ENCODE results near the gene DCC. TPM values are rescaled to one million over a fixed set of nuclear protein-coding genes. Genes with fewer than 3 reads are reported as not detected.

DCC gene
- total RNA-seq, 1 donor from 2014 or later = 7.5 TPM

DNA sequence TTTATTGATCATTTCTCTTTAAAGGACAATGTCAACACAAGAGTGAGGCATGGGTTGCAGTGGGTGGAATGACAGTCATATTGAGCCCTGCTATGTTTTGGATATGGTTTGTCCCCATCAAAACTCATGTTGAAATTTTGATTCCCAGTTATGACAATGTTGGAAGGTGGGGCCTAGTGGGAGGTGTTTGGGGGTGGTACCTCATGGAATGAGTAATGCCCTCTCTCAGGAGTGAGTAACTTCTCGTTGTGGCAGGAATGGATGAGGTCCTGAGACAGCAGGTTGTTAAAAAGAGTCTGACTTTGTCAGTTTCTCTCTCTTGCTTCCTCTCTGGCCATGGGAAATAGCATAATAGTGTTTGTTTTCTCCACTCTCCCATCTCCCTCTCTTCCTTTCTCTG lies 345.3 kb downstream of the DCC start:
- no peak for DNase-seq (ENCODE audit: low spot score)

DNA sequence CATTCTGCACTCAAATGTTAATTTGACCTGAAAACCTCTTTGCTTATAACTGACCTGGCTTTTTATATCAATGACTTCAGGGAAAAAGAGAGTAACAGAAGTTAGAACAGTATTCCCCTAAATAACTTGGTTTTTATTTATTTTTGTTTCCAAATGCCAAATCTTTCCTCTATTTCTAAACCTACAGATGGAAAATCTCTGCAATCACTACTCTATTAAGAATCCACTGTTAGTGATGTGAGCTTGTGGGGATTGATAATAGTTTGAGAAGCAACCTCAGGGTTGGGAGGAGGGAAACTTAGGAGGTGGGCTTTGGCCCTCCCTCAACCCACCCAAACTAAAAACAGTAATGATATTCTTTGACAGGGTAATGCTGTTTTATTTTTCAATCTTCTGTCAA lies 351.8 kb downstream of the DCC start:
- DNase-seq (ENCODE audit: low spot score) = no peak

- peak; percentile 3 for DNase-seq (ENCODE audit: low spot score)
These were observed 354.8 kb downstream of the DCC start for GRCh38 chr18:52694804-52695203.

- DNase-seq (ENCODE audit: low spot score) = no peak
These were observed 360.1 kb downstream of the DCC start for GRCh38 chr18:52700116-52700515.

DNA sequence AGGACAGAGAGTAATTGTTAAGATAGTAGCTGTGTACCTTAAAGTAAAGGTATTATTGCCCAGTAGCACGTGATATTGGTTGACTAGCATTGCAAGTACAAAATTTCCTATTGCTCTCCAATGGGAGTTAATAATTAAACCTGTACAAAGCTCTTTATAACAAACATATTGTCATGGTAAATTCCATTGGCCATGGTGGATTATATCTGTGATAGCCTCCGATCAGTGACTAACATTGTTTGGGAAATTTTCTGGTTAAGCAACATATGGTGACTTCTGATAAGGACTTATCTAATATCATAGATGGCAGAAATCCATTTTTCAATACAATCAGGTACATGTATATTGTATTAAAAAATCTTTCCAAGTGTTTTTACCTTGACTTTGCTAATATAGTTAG lies 360.8 kb downstream of the DCC start:
- no peak for DNase-seq (ENCODE audit: low spot score)

DNA sequence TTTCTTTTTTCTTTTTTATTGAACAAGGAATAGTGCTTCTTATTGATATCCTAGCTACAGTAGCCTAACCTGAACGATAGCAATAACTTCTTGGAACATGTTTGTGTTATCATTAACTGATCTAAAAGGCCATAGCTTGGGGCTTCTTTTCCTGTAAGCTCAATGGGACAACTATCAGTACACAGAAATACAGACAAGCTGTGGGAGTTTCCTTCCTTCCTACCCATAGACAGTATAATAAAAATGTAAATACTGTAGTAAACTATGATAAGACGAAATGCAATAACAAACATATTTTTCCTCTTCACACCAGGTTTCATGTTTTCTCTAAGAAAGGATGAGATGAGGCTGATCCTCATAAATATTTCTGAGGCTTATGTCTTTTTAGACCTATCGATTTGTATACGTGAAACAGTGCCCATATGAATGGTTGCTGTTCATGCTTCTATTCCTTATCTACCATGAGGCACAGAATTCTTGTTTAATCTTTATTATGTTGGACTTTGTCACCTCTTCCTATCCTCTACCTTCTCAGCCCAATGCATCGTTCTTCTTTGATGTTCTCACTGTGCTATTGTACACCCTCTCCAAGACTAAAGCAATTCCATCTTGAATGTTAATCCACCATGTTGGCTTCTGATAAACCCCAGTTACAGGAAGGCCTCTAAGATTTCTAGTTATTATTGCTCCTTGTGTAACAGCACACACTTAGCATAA lies 361.4 kb downstream of the DCC start:
- DNase-seq (ENCODE audit: low spot score) = no peak

- no peak for DNase-seq (ENCODE audit: low spot score)
These were observed 375.4 kb downstream of the DCC start for GRCh38 chr18:52715421-52715820.

GRCh38 chr18:52715991-52716390 lies 376.0 kb downstream of the DCC start:
- no peak for DNase-seq (ENCODE audit: low spot score)

DNA sequence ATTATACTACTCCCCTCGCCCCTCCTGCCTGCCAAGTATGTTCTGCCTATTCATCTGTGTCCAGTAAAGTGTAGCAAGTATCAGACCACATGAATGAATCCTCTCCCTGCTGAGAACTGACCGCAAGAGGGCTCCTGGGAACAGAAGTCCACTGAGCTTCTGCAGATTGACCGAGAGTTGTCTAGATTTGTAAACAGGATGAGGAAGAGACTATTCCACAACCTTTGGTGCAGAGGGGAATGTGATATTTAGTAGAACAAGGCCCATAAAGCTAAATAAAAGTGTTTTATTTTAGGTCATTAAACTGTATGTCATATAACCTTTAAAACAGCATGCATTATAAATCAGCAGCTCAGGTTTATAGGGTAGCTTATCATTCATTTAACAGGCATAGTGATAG lies 377.0 kb downstream of the DCC start:
- DNase-seq (ENCODE audit: low spot score) = peak; percentile 9

DNA sequence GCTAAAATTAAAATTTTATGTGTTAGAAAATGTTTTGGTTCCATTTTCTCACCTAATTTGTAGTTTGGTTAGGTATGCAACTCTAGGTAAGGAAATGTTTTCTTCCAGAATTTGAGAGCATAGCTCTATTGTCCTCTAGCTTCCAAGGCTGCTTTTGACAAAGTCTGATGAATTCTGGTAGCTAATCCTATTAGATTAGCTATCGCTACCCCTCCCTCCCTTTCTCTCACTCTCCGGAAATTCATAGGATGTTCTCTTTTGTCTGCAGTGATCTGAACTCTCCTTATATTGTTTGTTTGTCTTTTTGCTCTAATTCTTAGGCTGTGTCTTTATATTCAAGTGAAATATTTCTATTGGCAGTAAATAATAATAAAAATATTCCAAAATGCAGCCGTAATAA lies 382.9 kb downstream of the DCC start:
- DNase-seq (ENCODE audit: low spot score) = no peak

- DNase-seq (ENCODE audit: low spot score) = no peak
These were observed 383.6 kb downstream of the DCC start for GRCh38 chr18:52723550-52723970.

- no peak for DNase-seq (ENCODE audit: low spot score)
These were observed 391.1 kb downstream of the DCC start for GRCh38 chr18:52730972-52731619.

GRCh38 chr18:52738946-52739345 lies 398.9 kb downstream of the DCC start:
- no peak for DNase-seq (ENCODE audit: low spot score)

DNA sequence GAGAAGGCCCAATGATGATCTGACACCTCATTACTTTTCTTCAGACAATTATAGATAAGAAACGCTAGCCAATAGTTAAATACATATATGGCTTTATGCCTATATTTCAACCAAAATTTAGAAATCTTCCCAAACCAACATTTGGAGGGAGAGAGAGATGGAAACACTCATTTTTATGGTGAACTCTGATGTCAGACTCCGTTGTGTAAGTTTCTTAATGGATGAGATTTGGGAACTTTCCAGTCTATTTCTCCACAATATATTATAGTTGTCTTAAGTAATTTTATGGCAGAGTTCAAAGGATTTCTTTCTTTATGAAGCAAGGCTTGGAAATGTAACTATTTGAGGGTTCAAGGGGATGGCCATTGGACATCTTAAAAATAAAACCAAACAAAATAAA lies 407.0 kb downstream of the DCC start:
- DNase-seq (ENCODE audit: low spot score) = no peak

DNA sequence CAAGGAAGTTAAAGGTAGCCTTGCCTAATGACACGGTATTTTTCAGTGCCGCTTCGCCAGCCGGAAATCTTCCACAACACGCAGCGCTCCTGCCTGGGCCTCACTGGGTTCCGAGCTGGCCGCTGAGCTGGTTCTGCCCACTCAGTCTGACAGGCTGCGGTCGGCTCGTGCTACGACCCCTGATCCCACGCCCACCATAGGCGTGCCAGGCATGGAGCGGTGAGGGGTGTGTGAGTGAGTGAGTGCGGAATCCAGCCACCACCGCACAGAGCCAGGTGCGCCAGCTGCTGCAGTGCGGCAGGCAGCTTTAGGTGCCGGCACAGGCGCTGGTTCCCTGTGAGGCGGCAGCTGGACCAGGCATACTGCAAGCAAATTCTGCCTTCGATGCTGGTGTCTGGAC lies 407.9 kb downstream of the DCC start:
- no peak for DNase-seq (ENCODE audit: low spot score)

- no peak for DNase-seq (ENCODE audit: low spot score)
These were observed 408.3 kb downstream of the DCC start for GRCh38 chr18:52748343-52748742.

- no peak for DNase-seq (ENCODE audit: low spot score)
These were observed 409.5 kb downstream of the DCC start for GRCh38 chr18:52749542-52749941.

DNA sequence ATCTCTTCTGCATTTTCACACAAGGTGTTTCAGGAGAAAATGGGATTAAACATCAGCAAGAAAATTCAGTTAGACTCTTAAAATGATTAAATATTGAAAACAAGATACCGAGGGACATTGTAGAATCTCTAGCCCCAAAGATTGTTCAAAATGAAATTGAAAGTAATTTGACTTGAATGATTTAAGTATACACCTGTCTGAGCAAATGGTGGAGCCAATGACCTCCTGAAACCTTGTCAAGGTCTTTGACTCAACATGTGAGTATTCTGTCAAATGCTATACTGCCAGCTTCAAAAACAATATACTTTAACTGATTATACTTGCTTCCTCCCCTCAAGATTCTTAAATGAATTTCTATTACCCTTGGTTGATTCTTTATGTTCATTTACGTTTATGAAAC lies 411.0 kb downstream of the DCC start:
- DNase-seq (ENCODE audit: low spot score) = no peak

GRCh38 chr18:52764316-52764715 lies 424.3 kb downstream of the DCC start:
- DNase-seq (ENCODE audit: low spot score) = no peak

DNA sequence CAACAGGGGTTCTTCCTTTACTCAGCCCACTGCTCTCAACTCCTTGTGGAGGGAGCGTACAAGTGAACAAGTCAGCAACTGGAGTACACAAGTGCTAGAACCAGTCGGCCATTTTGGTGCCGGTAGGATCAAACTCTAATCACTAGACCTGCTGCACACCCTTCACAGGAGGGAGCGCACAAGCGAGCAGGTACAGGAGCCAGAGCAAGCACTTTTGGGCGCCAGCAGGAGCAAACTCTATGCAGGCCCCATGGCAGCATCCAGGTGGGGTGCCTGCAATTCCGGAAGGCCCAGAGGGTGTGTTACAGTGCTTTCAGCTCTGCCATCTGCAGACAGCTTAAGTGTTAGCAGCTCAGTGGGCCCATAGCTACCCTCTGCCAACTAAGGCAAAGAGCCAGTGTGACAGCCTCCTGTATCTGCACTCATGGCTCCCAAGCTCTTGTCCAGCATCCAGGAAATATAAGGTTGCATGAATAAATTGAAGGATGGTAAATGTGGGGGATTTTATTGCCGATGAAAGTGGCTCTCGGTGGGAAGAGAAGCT lies 426.1 kb downstream of the DCC start:
- DNase-seq (ENCODE audit: low spot score) = no peak

DNA sequence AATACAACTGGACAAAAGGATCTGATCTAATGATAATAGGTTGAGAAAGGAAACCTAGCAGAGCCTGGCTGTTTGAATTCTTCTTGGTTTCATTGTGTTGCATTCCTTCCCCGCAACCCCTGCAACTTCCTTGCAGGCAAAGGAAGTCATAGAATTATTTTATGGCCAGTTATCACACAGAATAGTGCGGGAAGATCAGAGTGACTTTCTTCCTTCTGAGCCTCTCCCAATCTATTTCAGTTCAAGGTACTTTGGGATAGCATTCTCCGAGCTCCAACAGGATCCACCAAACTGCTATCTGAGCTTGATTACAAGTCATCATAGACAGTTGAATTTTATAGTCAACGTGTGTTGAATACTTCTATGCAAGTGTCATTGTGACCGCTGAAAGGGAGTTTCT lies 441.1 kb downstream of the DCC start:
- DNase-seq (ENCODE audit: low spot score) = no peak

DNA sequence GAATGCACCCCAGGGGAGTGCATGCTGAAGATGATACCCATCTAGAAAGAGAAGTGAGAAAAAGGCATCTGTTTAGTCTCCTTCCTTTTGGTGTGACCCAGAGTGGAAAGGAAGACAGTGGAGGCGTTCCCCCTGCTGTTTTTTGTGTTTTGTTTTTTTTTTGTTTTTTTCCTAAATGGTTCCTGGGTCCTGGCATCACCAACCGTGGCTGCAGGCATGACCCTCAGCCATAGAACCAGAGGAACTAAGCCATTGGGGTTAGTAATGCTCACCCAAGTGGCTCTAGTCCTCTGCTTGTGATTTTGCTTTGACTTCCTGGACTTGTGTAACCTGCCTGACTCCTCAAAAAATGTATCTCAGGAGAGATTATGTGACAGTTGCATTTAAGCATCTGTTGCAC lies 451.3 kb downstream of the DCC start:
- DNase-seq (ENCODE audit: low spot score) = no peak

DNA sequence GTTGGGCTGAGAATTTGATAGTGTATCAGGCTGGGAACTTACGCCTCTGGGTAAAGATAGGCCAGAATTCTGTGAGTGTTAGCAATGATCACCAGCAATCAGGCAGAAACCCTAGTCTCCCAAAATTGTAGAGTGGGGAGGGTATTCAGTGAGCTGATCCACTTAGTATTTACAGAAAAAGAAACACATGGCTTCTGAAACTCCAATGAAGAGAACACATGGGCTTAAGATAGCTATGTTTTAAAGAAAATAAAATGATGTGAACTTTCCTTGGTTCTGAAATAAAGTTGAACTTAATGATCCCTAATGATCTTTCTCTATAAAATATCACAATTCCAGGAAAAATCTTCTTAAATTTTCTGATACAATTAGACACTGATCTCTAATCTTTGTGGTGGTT lies 472.8 kb downstream of the DCC start:
- DNase-seq (ENCODE audit: low spot score) = no peak
